K562 (cell line): ENCODE results near the gene PDHX. TPM values are rescaled to one million over a fixed set of nuclear protein-coding genes. Genes with fewer than 3 reads are reported as not detected.

Experiments
- ATAC-seq: fragments of 200-7000 bp; cut with Tn5 transposase; 3 replicates; pipeline ENCODE4 v1.9.1; 2020; ENCODE audit warnings: moderate library complexity
- BruUV-seq: library from RNA; stranded (reverse); fragments of 400-500 nt; replicated peaks from 2 replicates; lab custom pipeline; 2021; lab: Mats Ljungman, UMichigan
- CTCF ChIA-PET: fragments of 300-600 bp; formaldehyde crosslinking; extraction: SDS; loops from one replicate; lab custom pipeline; 2021; ENCODE audit warnings: low intra/inter-chr PET ratio; lab: Yijun Ruan, JAX
- POLR2A ChIA-PET: fragments of 300-600, 350-650 bp; sonication (Branson Sonifier 250); formaldehyde crosslinking; extraction: SDS; loops from one replicate; lab custom pipeline; 2021; ENCODE audit warnings: antibody characterized with exemption, inconsistent platforms; lab: Yijun Ruan, JAX
- DNase-seq, 4 experiments: peaks; one replicate each; pipeline versions ENCODE4 v3.0.0 to v3.0.0-alpha.2; 2011 to 2018; ENCODE audit warnings: low spot score in 3 of 4, mixed read lengths in 3 of 4; ENCODE audit errors: extremely low read depth in 1 of 4
- FAIRE-seq: peaks from 2 replicates; lab custom pipeline; 2011; peaks lifted over from hg19 to GRCh38; lab: Jason Lieb, UNC
- H2AFZ ChIP-seq: 2 replicates; pipeline ENCODE4 v1.6.0; 2011; ENCODE audit warnings: low read depth, low read length, control low read depth, inconsistent platforms
- H3K27ac ChIP-seq: fragments of 200-600 bp; 3 replicates; pipeline ENCODE4 v1.8.0; 2011; ENCODE audit warnings: low read depth, mild to moderate bottlenecking, control low read depth, inconsistent platforms, low read length, moderate library complexity, mixed read lengths; ENCODE audit errors: extremely low read depth
- H3K27me3 ChIP-seq, 2 experiments: fragments of 300-600 bp in 1 of 2; 2 replicates in 1 of 2; 3 replicates in 1 of 2; pipeline versions ENCODE4 v1.6.0 to v1.8.0; 2011; ENCODE audit warnings: inconsistent platforms in 2 of 2, low read length in 2 of 2, mild to moderate bottlenecking in 1 of 2, mixed read lengths in 1 of 2, moderate library complexity in 1 of 2; ENCODE audit not compliant: control insufficient read depth in 2 of 2, insufficient read depth in 2 of 2
- H3K36me3 ChIP-seq: fragments of 300-600 bp; 3 replicates; pipeline ENCODE4 v1.8.0; 2011; ENCODE audit warnings: mild to moderate bottlenecking, low read length, inconsistent platforms; ENCODE audit not compliant: control insufficient read depth, insufficient read depth
- H3K4me1 ChIP-seq, 2 experiments: fragments of 200-600 bp in 1 of 2; replicated peaks in 1 of 2; 2 replicates in 1 of 2; 3 replicates in 1 of 2; pipeline versions ENCODE4 v1.5.1 to v1.8.0; 2011; ENCODE audit warnings: inconsistent platforms in 2 of 2, low read length in 2 of 2, mild to moderate bottlenecking in 1 of 2, mixed read lengths in 1 of 2, moderate library complexity in 1 of 2; ENCODE audit not compliant: control insufficient read depth in 2 of 2, insufficient read depth in 2 of 2
- H3K4me2 ChIP-seq: 2 replicates; pipeline ENCODE4 v1.6.1; 2011; ENCODE audit warnings: low read length, control low read depth, inconsistent platforms, mixed read lengths; ENCODE audit not compliant: insufficient read depth
- H3K4me3 ChIP-seq: fragments of 200-600 bp; sonication (generic), shearing (Covaris generic); 2 replicates; pipeline ENCODE4 v1.5.1; 2016; ENCODE audit warnings: control low read depth, inconsistent platforms
- H3K79me2 ChIP-seq: fragments of 200-600 bp; 3 replicates; pipeline ENCODE4 v1.8.0; 2011; ENCODE audit warnings: low read length, inconsistent platforms; ENCODE audit not compliant: control insufficient read depth, insufficient read depth
- H3K9ac ChIP-seq, 2 experiments: 2 replicates each; pipeline versions ENCODE4 v1.6.0 to v1.6.1; 2011; ENCODE audit warnings: low read depth in 2 of 2, low read length in 2 of 2, control low read depth in 1 of 2, inconsistent platforms in 1 of 2, mild to moderate bottlenecking in 1 of 2, mixed read lengths in 1 of 2; ENCODE audit not compliant: insufficient read depth in 1 of 2
- H3K9me1 ChIP-seq: one replicate; pipeline ENCODE4 v1.6.0; 2011; ENCODE audit warnings: inconsistent platforms, mild to moderate bottlenecking, low read length, moderate library complexity; ENCODE audit not compliant: control insufficient read depth, insufficient read depth
- H3K9me3 ChIP-seq: replicated peaks from 2 replicates; pipeline ENCODE4 v1.5.1; 2011; ENCODE audit warnings: low read depth, low read length, inconsistent platforms; ENCODE audit not compliant: control insufficient read depth, insufficient read depth
- H4K20me1 ChIP-seq: replicated peaks from 2 replicates; pipeline ENCODE4 v1.6.1; 2011; ENCODE audit warnings: low read length, inconsistent platforms, mixed read lengths; ENCODE audit not compliant: control insufficient read depth, insufficient read depth
- CAMTA2 ChIP-seq: fragments of 250-450 bp; sonication (Bioruptor Pico); conservative IDR thresholded peaks from 2 replicates; pipeline ENCODE4 v1.5.1; 2022
- GABPB1 ChIP-seq: sonication (generic); formaldehyde crosslinking; IDR thresholded peaks from 2 replicates; pipeline ENCODE4 v1.8.0; 2022; ENCODE audit warnings: mild to moderate bottlenecking, missing genetic modification reagents
- HES1 ChIP-seq: fragments of 450-650 bp; IDR thresholded peaks from 2 replicates; pipeline ENCODE4 v1.6.1; 2016; ENCODE audit warnings: low read depth, mild to moderate bottlenecking, moderate library complexity
- KDM4B ChIP-seq, 2 experiments: fragments of 450-650 bp in 1 of 2; sonication (generic) in 1 of 2; IDR thresholded peaks; 2 replicates each; pipeline ENCODE4 v1.6.1; 2016 to 2017; ENCODE audit warnings: borderline replicate concordance in 2 of 2, antibody characterized with exemption in 1 of 2, low read depth in 1 of 2, mild to moderate bottlenecking in 1 of 2
- NCOA4 ChIP-seq: fragments of 450-650 bp; IDR thresholded peaks from 2 replicates; pipeline ENCODE4 v1.6.1; 2018; ENCODE audit warnings: mild to moderate bottlenecking; ENCODE audit not compliant: partially characterized antibody
- POLR2A ChIP-seq: fragments of 450-650 bp; conservative IDR thresholded peaks from 2 replicates; pipeline ENCODE4 v1.6.1; 2016
- SAP30 ChIP-seq: fragments of 200-600 bp; sonication (generic); IDR thresholded peaks from 2 replicates; pipeline ENCODE4 v1.6.1; 2012; ENCODE audit warnings: borderline replicate concordance, low read depth, mild to moderate bottlenecking, moderate library complexity, low read length, control low read depth, inconsistent platforms; ENCODE audit not compliant: insufficient read depth, poor library complexity, severe bottlenecking
- TAL1 ChIP-seq: fragments of 450-650 bp; IDR thresholded peaks from 2 replicates; pipeline ENCODE4 v1.6.1; 2016; ENCODE audit warnings: mild to moderate bottlenecking
- ZNF395 ChIP-seq: fragments of 200-800 bp; sonication (Bioruptor generic); IDR thresholded peaks from 2 replicates; pipeline ENCODE4 v1.6.1; 2017; ENCODE audit warnings: missing genetic modification characterization, missing compliant biosample characterization
- ZNF512 ChIP-seq: IDR thresholded peaks from 2 replicates; pipeline ENCODE4 v1.6.1; 2016; ENCODE audit warnings: missing genetic modification characterization, missing compliant biosample characterization
- ZSCAN32 ChIP-seq: fragments of 450-650 bp; formaldehyde crosslinking; IDR thresholded peaks from 2 replicates; pipeline ENCODE4 v1.4.0; 2020; ENCODE audit warnings: mild to moderate bottlenecking, moderate library complexity
- WGBS: fragments of 100-300 bp; shearing (Covaris generic); methylation state at CpG from one replicate; pipeline ENCODE4 v1.1.6; 2016; ENCODE audit warnings: low coverage, mixed read lengths; ENCODE audit not compliant: insufficient coverage; ENCODE audit errors: missing lambda C conversion rate; 5-methylcytosine and 5-hydroxymethylcytosine counted together
- in situ Hi-C: fragments of 300-500 bp; cut with MboI; formaldehyde crosslinking; loops from 4 replicates; pipeline ENCODE4 v1.15.0; 2018; ENCODE audit warnings: inconsistent platforms, mixed read lengths
- intact Hi-C: fragments of 100-400 bp; cut with micrococcal nuclease; formaldehyde crosslinking; loops from 2 replicates; pipeline ENCODE4 v1.14.2; 2022
- polyA plus RNA-seq, 8 experiments: library from polyadenylated mRNA; depleted of rRNA in 4 of 8; stranded (reverse) in 5 of 8; unstranded in 3 of 8; fragments of >200 nt; fragmentation: Nextera tagmentation in 2 of 8; fragmentation: Illumina TruSeq in 1 of 8; extraction: Ambion mirVana in 2 of 8; extraction: Trizol in 1 of 8; gene quantifications; 2 replicates each; pipeline versions ENCODE4 v1.2.1 to v1.2.3, GENCODE V29; 2011 to 2014; ENCODE audit warnings: inconsistent platforms in 1 of 8, missing spikeins in 1 of 8
- total RNA-seq, 7 experiments: library from RNA; depleted of rRNA in 6 of 7; stranded (reverse); fragments of >200 nt in 6 of 7; fragmentation: Illumina TruSeq in 2 of 7; extraction: Trizol in 2 of 7; gene quantifications; 2 replicates each; pipeline versions ENCODE4 v1.2.1 to v1.2.3, GENCODE V29; 2011 to 2021; ENCODE audit warnings: low replicate concordance in 1 of 7

Gene PDHX
- total and polyA plus RNA-seq, 9 of the 15 experiments (the other 6 are each of a cell fraction or from before 2014, with no cell fraction given) = 20.8 to 43.5 (median 31.2) TPM

- in situ Hi-C loops (no loop called here), intact Hi-C loops (no loop called here)
- DNase-seq (no peak), ATAC-seq (no peak), FAIRE-seq (no peak)
- H3K9me3 ChIP-seq = no peaks in the 10 kb centered on the region
- no peaks in the 10 kb centered on the region for H3K4me1 ChIP-seq
- H3K9me1 ChIP-seq = no peaks in the 10 kb centered on the region
- 82% methylated on average over 5 of the region's 5 CpGs for WGBS
- H3K4me2 ChIP-seq = no peak overlapping the region
- no peak overlapping the region for H3K4me3 ChIP-seq
- no peak overlapping the region for H2AFZ ChIP-seq
- H3K9ac ChIP-seq = no peak overlapping the region
- no peak overlapping the region for H3K27ac ChIP-seq
- no peaks in the 10 kb centered on the region for H3K79me2 ChIP-seq
- no peaks in the 10 kb centered on the region for H4K20me1 ChIP-seq
- ChIA-PET CTCF (no interaction called here), POLR2A (interaction anchor here (0.8 kb wide), 1 partner anchor 12 kb away, joined by 3 read pairs; no protein-coding TSS in a partner anchor)
- no TSS peak for BruUV-seq
- H3K27me3 ChIP-seq = no peaks in the 10 kb centered on the region
- H3K36me3 ChIP-seq = peaks cover 18% of the 10 kb centered on the region; the same call in 1 of the 3 replicates
- TF ChIP-seq NCOA4 (no peak), ZSCAN32 (no peak), POLR2A (no peak), GABPB1 (CRISPR knock-in tag) (no peak), HES1 (no peak), SAP30 (no peak), KDM4B (IDR thresholded peaks at IDR 0.05; ENCODE audit: borderline replicate concordance in 2 of 2, low read depth in 1 of 2) (no peak), CAMTA2 (CRISPR knock-in tag) (no peak), TAL1 (no peak), ZNF512 (tag) (no peak), ZNF395 (CRISPR knock-in tag) (no peak)
These were observed 71.2 kb downstream of the PDHX start for GRCh38 chr11:34987617-34988016.
